HUES64 (cell line): ENCODE results near the gene ST8SIA5.

Experiments
- H3K27ac ChIP-seq: 2 replicates; pipeline ENCODE4 v1.7.0; 2013; ENCODE audit warnings: low read depth, low read length, inconsistent platforms
- H3K27me3 ChIP-seq: 2 replicates; pipeline ENCODE4 v1.6.1; 2013; ENCODE audit warnings: mild to moderate bottlenecking, low read length; ENCODE audit not compliant: insufficient read depth
- H3K36me3 ChIP-seq: 2 replicates; pipeline ENCODE4 v1.6.1; 2013; ENCODE audit warnings: mild to moderate bottlenecking, low read length; ENCODE audit not compliant: insufficient read depth
- H3K4me1 ChIP-seq: 2 replicates; pipeline ENCODE4 v1.6.1; 2013; ENCODE audit warnings: mild to moderate bottlenecking, low read length, moderate library complexity; ENCODE audit not compliant: insufficient read depth
- H3K4me3 ChIP-seq: 2 replicates; pipeline ENCODE4 v1.5.1; 2013; ENCODE audit warnings: mild to moderate bottlenecking, low read length, moderate library complexity
- H3K9ac ChIP-seq: 2 replicates; pipeline ENCODE4 v1.6.1; 2013; ENCODE audit warnings: mild to moderate bottlenecking, low read depth, low read length
- H3K9me3 ChIP-seq: 2 replicates; pipeline ENCODE4 v1.6.1; 2013; ENCODE audit warnings: low read depth, low read length; ENCODE audit not compliant: insufficient read depth
- WGBS: fragments of 150-250, 120-280 bp; methylation state at CpG from one replicate; pipeline ENCODE4 v1.1.7; 2013; ENCODE audit warnings: missing lambda C conversion rate; 5-methylcytosine and 5-hydroxymethylcytosine counted together

The ST8SIA5 gene

GRCh38 chr18:46624127-46624526 lies 132.7 kb downstream of the ST8SIA5 start:
- H3K9me3 ChIP-seq, result no peaks in the 10 kb centered on the region
- no peak overlapping the region for H3K9ac ChIP-seq
- H3K27ac ChIP-seq, result no peak overlapping the region
- 95% methylated on average over 11 of the region's 11 CpGs for WGBS
- no peaks in the 10 kb centered on the region for H3K36me3 ChIP-seq
- no peaks in the 10 kb centered on the region for H3K4me1 ChIP-seq
- no peaks in the 10 kb centered on the region for H3K27me3 ChIP-seq
- no peak overlapping the region for H3K4me3 ChIP-seq

DNA sequence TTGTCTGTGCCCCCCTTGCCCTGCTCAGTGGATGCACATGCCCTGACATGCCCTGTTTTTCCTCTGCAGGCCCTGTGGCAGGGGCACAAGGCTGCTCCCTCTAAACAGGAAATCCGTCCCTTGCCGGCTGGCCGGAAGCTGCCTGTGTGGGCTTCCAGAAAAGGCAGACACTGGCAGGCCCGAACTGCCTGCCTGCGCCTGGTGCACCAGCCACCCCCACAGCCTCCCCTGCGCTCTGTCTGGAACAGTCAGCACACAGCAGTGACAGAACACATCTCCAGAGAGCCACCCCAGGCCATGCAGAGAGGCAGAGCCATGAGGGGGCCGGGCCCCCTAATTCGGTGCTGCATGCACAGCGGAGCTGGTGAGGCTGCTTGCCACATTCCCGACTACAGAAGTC lies 133.3 kb downstream of the ST8SIA5 start:
- Histone ChIP-seq H3K27me3 (no peaks in the 10 kb centered on the region), H3K4me1 (no peaks in the 10 kb centered on the region), H3K9me3 (no peaks in the 10 kb centered on the region), H3K9ac (no peak overlapping the region), H3K36me3 (no peaks in the 10 kb centered on the region), H3K27ac (no peak overlapping the region), H3K4me3 (no peak overlapping the region)
- WGBS, result 90% methylated on average over 10 of the region's 10 CpGs

DNA sequence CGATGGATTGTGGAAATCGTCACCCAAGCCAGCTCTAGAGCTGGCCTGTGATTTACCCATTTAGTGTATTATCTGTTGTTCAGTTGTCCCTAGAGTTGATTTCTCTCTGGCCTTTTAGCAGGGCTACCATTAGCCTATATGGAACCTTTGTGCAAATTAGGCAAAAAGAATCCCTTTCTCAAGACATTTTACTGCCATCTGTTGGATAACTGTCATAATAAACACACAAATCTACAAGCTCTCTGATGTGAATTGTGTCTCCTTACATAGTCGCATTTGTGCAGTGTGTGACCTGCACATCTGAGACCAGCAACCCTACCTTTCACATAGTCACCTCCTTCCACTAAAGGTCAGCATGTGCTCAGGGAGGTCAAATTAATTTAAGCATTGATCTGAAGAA lies 133.9 kb downstream of the ST8SIA5 start:
- H3K36me3 ChIP-seq, result no peaks in the 10 kb centered on the region
- no peak overlapping the region for H3K9ac ChIP-seq
- H3K27ac ChIP-seq, result no peak overlapping the region
- H3K4me1 ChIP-seq, result no peaks in the 10 kb centered on the region
- no peak overlapping the region for H3K4me3 ChIP-seq
- no peaks in the 10 kb centered on the region for H3K9me3 ChIP-seq
- 81% methylated on average over 3 of the region's 3 CpGs for WGBS
- H3K27me3 ChIP-seq, result no peaks in the 10 kb centered on the region

DNA sequence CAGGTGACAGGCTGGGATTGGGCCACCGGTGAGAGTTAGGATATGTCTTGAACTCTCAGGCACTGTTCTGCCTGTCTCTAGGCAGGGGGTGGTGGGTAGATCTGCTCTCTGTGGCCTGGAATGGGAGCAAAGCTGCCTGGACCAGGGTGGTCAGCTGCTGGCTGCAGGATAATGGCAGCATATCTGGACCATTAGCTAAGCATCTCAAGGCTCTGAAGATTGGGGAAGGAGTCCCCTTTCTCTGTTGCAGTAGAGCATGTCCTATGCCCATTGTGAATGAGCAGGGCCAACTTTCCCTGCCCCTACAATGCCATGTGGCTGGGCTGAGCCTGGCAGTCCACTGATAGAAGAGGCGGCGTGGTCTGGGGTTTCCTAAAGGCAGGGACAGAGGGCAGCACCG lies 134.4 kb downstream of the ST8SIA5 start:
- Histone ChIP-seq H3K27ac (no peak overlapping the region), H3K4me1 (no peaks in the 10 kb centered on the region), H3K4me3 (no peak overlapping the region), H3K27me3 (no peaks in the 10 kb centered on the region), H3K36me3 (no peaks in the 10 kb centered on the region), H3K9ac (no peak overlapping the region), H3K9me3 (no peaks in the 10 kb centered on the region)
- 88% methylated on average over 4 of the region's 4 CpGs for WGBS

GRCh38 chr18:46621871-46622270 lies 135.0 kb downstream of the ST8SIA5 start:
- Histone ChIP-seq H3K4me1 (no peaks in the 10 kb centered on the region), H3K27me3 (no peaks in the 10 kb centered on the region), H3K27ac (no peak overlapping the region), H3K9ac (no peak overlapping the region), H3K9me3 (no peaks in the 10 kb centered on the region), H3K36me3 (no peaks in the 10 kb centered on the region), H3K4me3 (no peak overlapping the region)
- WGBS, result 80% methylated on average over 2 of the region's 2 CpGs

DNA sequence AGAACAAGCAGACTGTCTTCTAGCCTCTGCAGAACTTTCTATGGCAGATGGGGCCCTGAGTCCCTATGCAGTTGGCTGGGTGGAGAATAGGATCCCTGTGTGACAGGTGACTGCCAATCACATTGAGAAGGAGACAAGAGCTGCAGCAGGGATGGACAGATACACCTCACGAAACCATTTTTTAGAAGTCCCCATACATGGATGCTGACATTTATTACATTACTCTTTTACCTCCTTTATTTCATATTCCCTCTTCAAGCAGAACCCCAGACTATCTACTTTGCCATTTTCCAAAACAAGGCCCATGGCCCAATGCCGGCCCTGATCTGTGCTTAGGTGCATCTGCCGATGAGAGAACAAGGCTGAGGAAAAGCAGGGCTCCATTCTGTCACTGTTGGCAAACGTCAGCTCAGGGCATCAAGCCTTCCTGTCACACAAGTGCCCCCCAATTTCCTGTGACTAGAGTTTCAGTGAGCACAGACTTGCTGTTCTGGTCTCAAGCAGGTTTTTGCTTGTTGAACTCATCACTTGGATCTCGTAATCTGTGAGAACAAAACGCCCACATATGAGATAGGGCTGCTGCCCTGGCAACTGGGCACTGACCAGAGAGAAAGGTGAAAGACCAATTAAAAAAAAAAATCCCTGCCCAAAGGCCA lies 135.6 kb downstream of the ST8SIA5 start:
- 95% methylated on average over 6 of the region's 6 CpGs for whole genome bisulfite sequencing
- no peak overlapping the region for H3K27ac ChIP-seq
- H3K36me3 ChIP-seq, result no peaks in the 10 kb centered on the region
- H3K27me3 ChIP-seq, result no peaks in the 10 kb centered on the region
- H3K4me1 ChIP-seq, result no peaks in the 10 kb centered on the region
- H3K4me3 ChIP-seq, result no peak overlapping the region
- no peaks in the 10 kb centered on the region for H3K9me3 ChIP-seq
- no peak overlapping the region for H3K9ac ChIP-seq

DNA sequence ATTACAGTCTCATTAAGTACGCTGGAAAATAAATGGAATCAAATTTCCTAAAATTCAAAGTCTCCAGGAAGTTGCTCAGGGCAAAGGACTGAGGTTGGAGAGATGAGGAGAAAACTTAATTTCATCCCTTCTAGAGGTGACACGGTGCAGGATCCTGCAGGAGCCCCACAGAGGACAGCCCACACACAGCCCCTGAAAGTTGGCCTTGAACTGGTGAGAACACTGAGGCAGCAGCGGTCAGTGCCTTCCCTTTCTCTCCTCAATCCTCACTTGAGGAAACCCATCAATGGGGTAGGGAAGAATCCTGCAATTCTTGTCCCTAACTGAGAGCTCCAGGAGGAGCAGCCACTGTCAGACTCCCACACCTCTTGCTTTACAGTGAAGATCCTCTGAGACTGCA lies 137.3 kb downstream of the ST8SIA5 start:
- H3K9ac ChIP-seq, result no peak overlapping the region
- no peaks in the 10 kb centered on the region for H3K9me3 ChIP-seq
- WGBS, result 90% methylated on average over 3 of the region's 3 CpGs
- H3K36me3 ChIP-seq, result no peaks in the 10 kb centered on the region
- H3K27me3 ChIP-seq, result no peaks in the 10 kb centered on the region; the same call in 1 of the 2 replicates
- H3K4me1 ChIP-seq, result no peaks in the 10 kb centered on the region
- no peak overlapping the region for H3K4me3 ChIP-seq
- no peak overlapping the region for H3K27ac ChIP-seq
